Kidney (tissue), 14 donors: Measurements from ENCODE around the gene TPRX1. TPM values are rescaled to one million over a fixed set of nuclear protein-coding genes. Genes with fewer than 3 reads are reported as not detected.

Experiments
- DNase-seq, 5 donors: peaks; one replicate each; pipeline ENCODE4 v3.0.0-alpha.2; 2013 to 2020
- FAIRE-seq: peaks from 2 replicates; lab custom pipeline; 2012; peaks lifted over from hg19 to GRCh38; lab: Jason Lieb, UNC
- H3K27ac ChIP-seq, 2 donors: one replicate each; pipeline ENCODE4 v1.7.0; 2013; ENCODE audit warnings: low read depth in 2 of 2, low read length in 2 of 2, inconsistent platforms in 1 of 2
- H3K27me3 ChIP-seq: one replicate; pipeline ENCODE4 v1.7.1; 2013; ENCODE audit warnings: low read length, inconsistent platforms; ENCODE audit not compliant: control insufficient read depth, insufficient read depth
- H3K36me3 ChIP-seq, 3 donors: one replicate each; pipeline versions ENCODE4 v1.7.0 to v1.7.1; 2013; ENCODE audit warnings: low read length in 3 of 3, control low read depth in 1 of 3, inconsistent platforms in 1 of 3; ENCODE audit not compliant: insufficient read depth in 3 of 3, control insufficient read depth in 2 of 3
- H3K4me1 ChIP-seq, 3 donors: one replicate each; pipeline versions ENCODE4 v1.7.0 to v1.7.1; 2013; ENCODE audit warnings: low read length in 3 of 3, inconsistent platforms in 1 of 3, low read depth in 1 of 3; ENCODE audit not compliant: control insufficient read depth in 2 of 3, insufficient read depth in 2 of 3
- H3K4me3 ChIP-seq, 3 donors: one replicate each; pipeline versions ENCODE4 v1.7.0 to v1.8.1; 2013; ENCODE audit warnings: low read length in 3 of 3, control low read depth in 1 of 3, inconsistent platforms in 1 of 3
- H3K9ac ChIP-seq, 3 donors: one replicate each; pipeline versions ENCODE4 v1.7.0 to v1.7.1; 2013; ENCODE audit warnings: low read length in 3 of 3, control low read depth in 1 of 3, inconsistent platforms in 1 of 3
- H3K9me3 ChIP-seq, 3 donors: one replicate each; pipeline versions ENCODE4 v1.7.0 to v1.7.1; 2013; ENCODE audit warnings: low read length in 3 of 3, control low read depth in 1 of 3, inconsistent platforms in 1 of 3; ENCODE audit not compliant: control insufficient read depth in 2 of 3, insufficient read depth in 1 of 3
- intact Hi-C: fragments of 100-400 bp; cut with DNase I; formaldehyde crosslinking; loops from one replicate; pipeline ENCODE4 v1.11.1; 2022
- polyA plus RNA-seq: library from polyadenylated mRNA; stranded (reverse); fragments of 350-450 nt; fragmentation: Illumina TruSeq; extraction: RNeasy Lipid Tissue Mini Kit (QIAGEN cat#74804); gene quantifications from one replicate; pipeline ENCODE4 v1.2.3, GENCODE V29; 2014; ENCODE audit warnings: low read depth, low replicate concordance; ENCODE audit not compliant: insufficient read depth
- total RNA-seq: library from RNA; stranded (reverse); fragmentation: NEBNext Ultra II Directional; extraction: Animal tissue kit (Norgen Biotek cat#: 25700); gene quantifications from one replicate; pipeline ENCODE4 v1.2.1, GENCODE V29; 2021
- TF ChIP-seq, protein P1 (sequence below): IDR thresholded peaks from 3 replicates; pipeline ENCODE4 v1.5.1; 2012; ENCODE audit warnings: mild to moderate bottlenecking, moderate library complexity, borderline replicate concordance; ENCODE audit not compliant: insufficient read depth; ENCODE audit errors: extremely low read depth
- donor health status: control.
- donor health status: control.
- donor health status: control.
- donor health status: control.
- donor health status: control.
- donor health status: DM: yes; HTN: yes; CAD: no.
- donor health status: Normal renal cell carcinoma (clear cell type).

The TPRX1 gene
- total and polyA plus RNA-seq, 2 donors from 2014 or later = not detected

DNA sequence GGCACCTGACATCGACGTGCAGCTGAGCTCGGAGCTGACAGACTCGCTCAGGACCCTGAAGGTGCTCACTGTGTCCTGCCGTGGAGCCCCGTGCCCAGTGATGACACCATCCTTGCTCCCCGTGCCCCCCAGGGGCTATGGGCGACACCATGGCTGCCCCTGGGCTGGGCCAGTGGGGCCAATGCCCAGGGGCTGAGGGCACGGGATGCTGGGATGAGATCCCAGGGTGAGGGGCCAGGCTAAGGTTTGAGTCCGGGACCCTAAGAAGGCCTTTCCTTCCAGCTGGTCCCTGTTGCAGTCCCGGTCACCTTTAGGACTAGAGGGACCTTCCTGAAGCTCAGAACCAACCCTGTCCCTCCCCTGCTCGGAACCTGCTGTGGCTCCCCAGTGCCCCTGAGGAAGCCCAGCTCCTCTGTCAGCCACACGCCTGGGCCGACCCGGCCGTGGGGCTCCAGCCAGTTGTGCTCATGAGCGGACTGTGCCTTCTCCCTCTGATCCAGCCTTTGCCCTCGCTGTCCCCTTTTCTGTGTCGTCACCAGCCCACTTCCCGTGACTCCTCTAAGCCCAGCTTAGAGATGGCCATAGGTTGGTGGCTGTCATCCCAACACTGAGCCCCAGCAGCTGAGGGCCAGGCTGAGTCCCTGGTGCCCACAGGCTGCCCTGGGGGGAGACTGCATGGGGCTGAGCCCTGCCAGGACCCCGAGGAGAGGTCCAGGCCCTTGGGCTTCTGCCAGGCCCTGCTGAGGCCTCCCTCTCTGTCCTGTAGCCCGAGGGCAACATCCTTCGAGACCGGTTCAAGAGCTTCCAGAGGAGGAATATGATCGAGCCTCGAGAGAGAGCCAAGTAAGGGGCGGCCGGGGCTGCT lies 48.4 kb downstream of the TPRX1 start:
- DNase-seq (no peak), FAIRE-seq (no peak)
- intact Hi-C loops = no loop called here
- Histone ChIP-seq H3K4me1 (no peaks in the 10 kb centered on the region), H3K9me3 (no peaks in the 10 kb centered on the region), H3K27ac (no peak overlapping the region), H3K4me3 (no peak overlapping the region), H3K27me3 (no peaks in the 10 kb centered on the region), H3K36me3 (peaks cover 2 to 35% (median 26%) of the 10 kb centered on the region in 3 donors), H3K9ac (no peak overlapping the region)
- TF ChIP-seq, protein P1, sequence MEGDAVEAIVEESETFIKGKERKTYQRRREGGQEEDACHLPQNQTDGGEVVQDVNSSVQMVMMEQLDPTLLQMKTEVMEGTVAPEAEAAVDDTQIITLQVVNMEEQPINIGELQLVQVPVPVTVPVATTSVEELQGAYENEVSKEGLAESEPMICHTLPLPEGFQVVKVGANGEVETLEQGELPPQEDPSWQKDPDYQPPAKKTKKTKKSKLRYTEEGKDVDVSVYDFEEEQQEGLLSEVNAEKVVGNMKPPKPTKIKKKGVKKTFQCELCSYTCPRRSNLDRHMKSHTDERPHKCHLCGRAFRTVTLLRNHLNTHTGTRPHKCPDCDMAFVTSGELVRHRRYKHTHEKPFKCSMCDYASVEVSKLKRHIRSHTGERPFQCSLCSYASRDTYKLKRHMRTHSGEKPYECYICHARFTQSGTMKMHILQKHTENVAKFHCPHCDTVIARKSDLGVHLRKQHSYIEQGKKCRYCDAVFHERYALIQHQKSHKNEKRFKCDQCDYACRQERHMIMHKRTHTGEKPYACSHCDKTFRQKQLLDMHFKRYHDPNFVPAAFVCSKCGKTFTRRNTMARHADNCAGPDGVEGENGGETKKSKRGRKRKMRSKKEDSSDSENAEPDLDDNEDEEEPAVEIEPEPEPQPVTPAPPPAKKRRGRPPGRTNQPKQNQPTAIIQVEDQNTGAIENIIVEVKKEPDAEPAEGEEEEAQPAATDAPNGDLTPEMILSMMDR = no peak

- peaks cover 2 to 43% (median 31%) of the 10 kb centered on the region in 3 donors for H3K36me3 ChIP-seq
- intact Hi-C loops = no loop called here
- H3K27me3 ChIP-seq = no peaks in the 10 kb centered on the region
- peak in 1 of 5 donors; percentile 66 for DNase-seq
- H3K4me1 ChIP-seq = no peaks in the 10 kb centered on the region
- no peaks in the 10 kb centered on the region for H3K9me3 ChIP-seq
- no peak overlapping the region for H3K9ac ChIP-seq
- H3K27ac ChIP-seq = no peak overlapping the region
- no peak overlapping the region for H3K4me3 ChIP-seq
- TF ChIP-seq, protein P1 = no peak
- FAIRE-seq = no peak
Measured at GRCh38 chr19:47755065-47755761, 49.1 kb downstream of the TPRX1 start.

DNA sequence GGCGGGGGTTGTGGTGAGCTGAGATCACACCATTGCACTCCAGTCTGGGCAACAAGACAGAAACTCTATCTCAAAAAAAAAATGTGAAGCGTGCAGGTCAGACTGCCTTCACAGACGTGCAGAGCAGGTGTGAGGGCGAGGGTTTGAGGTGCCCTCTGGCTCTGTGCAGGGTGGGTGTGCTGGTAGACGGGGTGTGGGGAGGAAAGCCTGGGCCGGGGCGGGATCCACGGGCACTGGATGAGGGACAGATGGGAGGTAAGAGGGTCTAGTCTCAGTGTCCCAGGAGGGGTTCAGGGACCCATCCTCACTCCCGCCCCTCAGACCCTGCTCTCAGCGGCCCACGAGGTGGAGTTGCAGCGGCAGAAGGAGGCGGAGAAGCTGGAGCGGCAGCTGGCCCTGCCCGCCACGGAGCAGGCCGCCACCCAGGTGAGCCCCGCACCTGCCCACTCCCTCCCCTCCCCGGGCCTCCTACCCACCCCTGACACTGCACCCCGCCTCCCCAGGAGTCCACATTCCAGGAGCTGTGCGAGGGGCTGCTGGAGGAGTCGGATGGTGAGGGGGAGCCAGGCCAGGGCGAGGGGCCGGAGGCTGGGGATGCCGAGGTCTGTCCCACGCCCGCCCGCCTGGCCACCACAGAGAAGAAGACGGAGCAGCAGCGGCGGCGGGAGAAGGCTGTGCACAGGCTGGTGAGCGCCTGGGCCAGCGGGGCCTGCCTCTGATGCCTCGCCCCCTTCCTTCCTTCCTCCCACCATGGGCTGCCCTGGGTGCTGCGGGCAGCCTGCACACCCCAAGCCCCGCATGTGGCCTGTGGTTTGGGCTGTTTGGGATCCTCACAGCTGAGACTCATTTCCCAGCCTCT lies 49.9 kb downstream of the TPRX1 start:
- DNase-seq (peak in 1 of 5 donors; percentile 70), FAIRE-seq (no peak)
- TF ChIP-seq, protein P1 = no peak
- peaks cover 2 to 49% (median 34%) of the 10 kb centered on the region in 3 donors for H3K36me3 ChIP-seq
- no peaks in the 10 kb centered on the region for H3K27me3 ChIP-seq
- H3K9me3 ChIP-seq = no peaks in the 10 kb centered on the region
- H3K4me1 ChIP-seq = no peaks in the 10 kb centered on the region
- no peak overlapping the region for H3K9ac ChIP-seq
- intact Hi-C loops = no loop called here
- no peak overlapping the region for H3K4me3 ChIP-seq
- H3K27ac ChIP-seq = no peak overlapping the region
